GM12892 (cell line): ENCODE data around the gene TRIM2.

Source experiments
- DNase-seq: peaks from one replicate; pipeline ENCODE4 v3.0.0; 2011; ENCODE audit not compliant: insufficient read length
- FAIRE-seq: peaks from 2 replicates; lab custom pipeline; 2011; peaks lifted over from hg19 to GRCh38; lab: Jason Lieb, UNC
- POLR2A ChIP-seq: IDR thresholded peaks from 2 replicates; pipeline ENCODE4 v1.6.1; 2011; ENCODE audit warnings: low read depth, low read length, control low read depth
- POLR2AphosphoS5 ChIP-seq: IDR thresholded peaks from 2 replicates; pipeline ENCODE4 v1.6.1; 2011; ENCODE audit warnings: low read depth, low read length, control low read depth
- TAF1 ChIP-seq: IDR thresholded peaks from 2 replicates; pipeline ENCODE4 v1.6.1; 2011; ENCODE audit warnings: low read depth, mild to moderate bottlenecking, control low read depth, low read length, borderline replicate concordance

TRIM2 gene

DNA sequence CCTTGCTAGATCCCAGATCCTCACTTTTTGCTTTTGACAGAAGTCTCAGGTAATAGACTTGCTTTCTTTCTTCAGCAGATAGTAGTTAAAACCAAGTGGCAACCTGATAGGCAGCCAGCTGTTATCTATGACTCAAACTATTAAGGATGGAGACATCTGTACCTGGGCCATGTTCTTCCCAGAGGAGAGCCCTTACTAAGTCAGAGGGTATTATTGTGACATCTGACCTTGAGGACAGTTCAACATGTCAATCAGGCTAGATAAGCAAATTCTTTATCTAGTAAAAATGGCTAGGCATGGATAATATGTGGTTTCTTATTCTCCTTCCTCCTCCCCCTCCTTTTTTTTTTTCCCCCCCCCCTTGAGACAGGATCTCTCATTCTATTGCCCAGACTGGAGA lies 39.2 kb downstream of the TRIM2 start:
- DNase-seq (no peak), FAIRE-seq (no peak)
- TF ChIP-seq POLR2A (no peak), POLR2AphosphoS5 (no peak), TAF1 (no peak)

DNA sequence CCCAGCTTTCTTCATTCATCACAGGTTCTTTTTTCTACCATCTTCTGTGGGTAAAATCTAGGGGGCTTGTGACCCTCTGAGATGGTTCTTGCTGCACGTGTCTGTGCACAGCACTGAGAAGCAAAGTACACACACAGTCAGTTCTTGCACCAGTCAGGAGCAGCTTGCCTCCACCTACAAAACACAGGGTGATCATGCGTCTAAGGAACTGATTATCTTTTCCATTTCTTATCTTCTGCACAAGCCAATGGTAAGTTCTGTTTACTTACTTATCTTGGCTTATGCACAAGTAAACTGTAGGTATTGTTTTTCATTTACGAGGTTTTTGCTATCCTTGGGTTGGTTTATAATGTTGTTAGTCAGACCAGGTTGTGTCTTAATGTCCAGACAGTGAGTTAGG lies 40.7 kb downstream of the TRIM2 start:
- TF ChIP-seq TAF1 (no peak), POLR2A (no peak), POLR2AphosphoS5 (no peak)
- no peak for FAIRE-seq
- DNase-seq: no peak

DNA sequence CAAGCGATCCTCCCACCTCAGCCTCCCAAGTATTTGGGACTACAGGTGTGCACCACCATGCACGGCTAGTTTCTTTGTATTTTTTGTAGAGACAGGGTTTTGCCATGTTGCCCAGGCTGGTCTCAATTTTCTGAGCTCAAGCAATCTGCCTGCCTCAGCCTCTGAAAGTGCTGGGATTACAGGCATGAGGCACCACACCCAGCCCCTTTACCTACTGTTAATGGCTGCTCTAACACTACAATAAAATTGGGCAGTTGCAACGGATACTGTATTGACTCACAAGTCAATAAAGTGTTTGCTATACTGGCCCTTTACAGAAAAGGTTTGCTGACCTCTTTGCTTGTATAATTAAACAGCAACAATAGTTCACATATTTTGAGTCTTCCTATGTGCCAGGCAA lies 41.5 kb downstream of the TRIM2 start:
- TF ChIP-seq POLR2AphosphoS5 (no peak), TAF1 (no peak), POLR2A (no peak)
- FAIRE-seq (no peak), DNase-seq (no peak)

GRCh38 chr4:153246446-153247115 lies 42.3 kb downstream of the TRIM2 start:
- FAIRE-seq (no peak), DNase-seq (no peak)
- TF ChIP-seq POLR2A (no peak), TAF1 (no peak), POLR2AphosphoS5 (no peak)

- no peak for TF ChIP-seq TAF1
- TF ChIP-seq POLR2A: no peak
- TF ChIP-seq POLR2AphosphoS5: no peak
- DNase-seq: no peak
- no peak for FAIRE-seq
These were observed 42.9 kb downstream of the TRIM2 start for GRCh38 chr4:153247116-153247490.

- DNase-seq: no peak
- FAIRE-seq: no peak
- TF ChIP-seq POLR2AphosphoS5 (no peak), TAF1 (no peak)
These were observed 44.5 kb downstream of the TRIM2 start for GRCh38 chr4:153248641-153249198.

DNA sequence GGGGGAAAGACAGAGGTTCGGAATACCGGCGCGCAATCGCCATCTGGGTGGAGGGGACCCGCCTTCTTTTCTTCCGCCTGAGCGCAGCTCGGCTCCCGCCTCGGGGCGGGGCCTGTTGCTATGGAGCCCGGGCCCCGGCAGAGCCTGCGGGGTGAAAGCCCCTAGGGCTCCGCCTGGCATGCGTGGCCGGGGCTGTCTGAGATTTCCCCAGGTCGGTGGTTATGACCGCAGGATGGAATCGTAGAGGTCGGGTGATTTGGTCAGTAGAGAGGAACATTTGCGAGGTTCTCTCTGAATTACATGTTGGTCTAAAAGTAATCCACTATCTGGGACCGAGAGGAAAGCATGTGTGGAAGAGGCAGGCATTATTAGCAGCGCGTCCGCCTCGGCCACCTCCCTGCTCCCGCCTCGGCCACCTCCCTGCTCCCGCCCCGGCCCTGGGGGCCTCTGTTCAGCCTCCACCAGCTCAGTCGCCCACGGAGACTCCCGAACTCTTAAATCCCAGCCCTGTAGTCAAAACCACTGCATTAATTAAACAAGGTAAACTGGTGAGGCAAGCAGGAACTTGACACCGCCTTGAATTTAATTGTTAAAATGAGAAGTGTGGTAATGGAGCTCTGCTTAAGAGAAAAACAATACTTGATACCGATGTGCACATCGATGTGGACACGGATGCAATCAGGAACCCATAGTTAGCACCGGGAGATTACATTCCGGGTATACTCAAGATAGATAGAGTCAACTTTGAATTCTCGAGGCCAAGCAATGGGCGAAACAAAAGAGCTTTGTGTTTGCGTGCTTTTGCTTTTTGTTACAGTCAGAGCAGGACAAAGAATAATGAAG lies 45.2 kb downstream of the TRIM2 start:
- FAIRE-seq (peak; percentile 95), DNase-seq (peak; percentile 92)
- TF ChIP-seq TAF1 (no peak), POLR2A (no peak), POLR2AphosphoS5 (no peak)

- DNase-seq: no peak
- FAIRE-seq: peak; percentile 33
- no peak for TF ChIP-seq TAF1
- no peak for TF ChIP-seq POLR2AphosphoS5
- TF ChIP-seq POLR2A: no peak
These were observed 47.9 kb downstream of the TRIM2 start for GRCh38 chr4:153252122-153252521.

GRCh38 chr4:153255233-153255632 lies 51.0 kb downstream of the TRIM2 start:
- FAIRE-seq (no peak), DNase-seq (no peak)
- TF ChIP-seq TAF1 (no peak), POLR2AphosphoS5 (no peak), POLR2A (no peak)

DNA sequence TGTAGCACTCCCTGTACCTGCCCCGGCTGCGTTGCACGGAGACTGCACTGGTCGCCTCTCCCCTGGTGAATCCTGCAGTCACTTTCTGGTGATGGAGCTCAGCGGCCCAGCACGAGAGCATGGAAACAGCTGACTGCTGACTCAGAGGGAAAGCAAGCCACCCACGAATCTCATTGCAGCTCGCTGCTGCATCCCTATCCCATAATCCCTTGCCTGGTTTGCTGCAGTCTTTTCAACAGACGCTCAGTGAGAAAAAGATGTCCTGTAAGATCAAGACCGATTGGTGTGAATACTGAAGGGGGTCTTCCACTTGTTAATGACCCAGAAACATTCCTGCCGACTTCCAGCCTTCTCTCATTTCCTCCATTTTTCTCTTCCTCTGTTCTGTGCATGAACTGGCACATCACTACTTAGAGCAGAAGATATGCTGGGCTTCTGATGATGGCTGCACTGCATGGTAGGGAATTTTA lies 52.9 kb downstream of the TRIM2 start:
- DNase-seq (peak; percentile 21), FAIRE-seq (peak; percentile 57)
- TF ChIP-seq POLR2A (no peak), TAF1 (no peak), POLR2AphosphoS5 (no peak)

GRCh38 chr4:153257991-153258390 lies 53.7 kb downstream of the TRIM2 start:
- no peak for DNase-seq
- TF ChIP-seq POLR2AphosphoS5 (no peak), POLR2A (no peak), TAF1 (no peak)
- FAIRE-seq: no peak

GRCh38 chr4:153258750-153259149 lies 54.5 kb downstream of the TRIM2 start:
- FAIRE-seq (no peak), DNase-seq (no peak)
- TF ChIP-seq TAF1 (no peak), POLR2AphosphoS5 (no peak), POLR2A (no peak)

GRCh38 chr4:153259661-153260060 lies 55.4 kb downstream of the TRIM2 start:
- TF ChIP-seq POLR2A: no peak
- no peak for TF ChIP-seq POLR2AphosphoS5
- no peak for TF ChIP-seq TAF1
- DNase-seq (no peak), FAIRE-seq (no peak)
